Liver (tissue), 9 donors: Measurements from ENCODE around the gene USP21. TPM values are rescaled to one million over a fixed set of nuclear protein-coding genes. Genes with fewer than 3 reads are reported as not detected.
A peak's percentile ranks its signal among the peaks of the same experiment; 100 is the strongest.

ENCODE experiments used
- DNase-seq: peaks from one replicate; pipeline ENCODE4 v3.0.0-alpha.2; 2017; ENCODE audit warnings: low spot score
- H3K27ac ChIP-seq, 2 donors: one replicate each; pipeline ENCODE4 v1.7.0; 2013; ENCODE audit warnings: inconsistent platforms in 2 of 2, low read length in 2 of 2, control low read depth in 1 of 2, low read depth in 1 of 2, mild to moderate bottlenecking in 1 of 2
- H3K27me3 ChIP-seq, 4 donors: one replicate each; pipeline versions ENCODE4 v1.6.1 to v1.7.0; 2013; ENCODE audit warnings: low read length in 3 of 4, inconsistent platforms in 1 of 4, mild to moderate bottlenecking in 1 of 4, moderate library complexity in 1 of 4; ENCODE audit not compliant: control insufficient read depth in 4 of 4, insufficient read depth in 4 of 4
- H3K36me3 ChIP-seq, 4 donors: one replicate each; pipeline versions ENCODE4 v1.6.1 to v1.7.0; 2013; ENCODE audit warnings: low read length in 3 of 4, mild to moderate bottlenecking in 3 of 4, low read depth in 1 of 4, moderate library complexity in 1 of 4; ENCODE audit not compliant: control insufficient read depth in 4 of 4, insufficient read depth in 3 of 4
- H3K4me1 ChIP-seq, 4 donors: one replicate each; pipeline versions ENCODE4 v1.6.1 to v1.7.0; 2013; ENCODE audit warnings: low read length in 3 of 4, mild to moderate bottlenecking in 3 of 4, moderate library complexity in 1 of 4; ENCODE audit not compliant: control insufficient read depth in 4 of 4, insufficient read depth in 4 of 4
- H3K4me3 ChIP-seq, 3 donors: one replicate each; pipeline versions ENCODE4 v1.6.1 to v1.7.0; 2013; ENCODE audit warnings: low read length in 3 of 3, control low read depth in 1 of 3, low read depth in 1 of 3, mild to moderate bottlenecking in 1 of 3
- H3K9ac ChIP-seq, 2 donors: one replicate each; pipeline ENCODE4 v1.7.0; 2013; ENCODE audit warnings: low read length in 2 of 2, mild to moderate bottlenecking in 2 of 2, moderate library complexity in 2 of 2, control low read depth in 1 of 2, low read depth in 1 of 2
- H3K9me3 ChIP-seq, 4 donors: one replicate each; pipeline versions ENCODE4 v1.6.1 to v1.7.0; 2013; ENCODE audit warnings: low read length in 3 of 4; ENCODE audit not compliant: control insufficient read depth in 4 of 4
- ATF3 ChIP-seq: IDR thresholded peaks from 2 replicates; pipeline ENCODE4 v1.6.1; 2016; ENCODE audit warnings: antibody characterized with exemption
- CTCF ChIP-seq: fragments of 150-350 bp; IDR thresholded peaks from 2 replicates; pipeline ENCODE4 v1.5.1; 2017; ENCODE audit warnings: improper control_type of control experiment, low read depth, low read length; ENCODE audit not compliant: missing input control
- EGR1 ChIP-seq, 2 donors: IDR thresholded peaks; 2 replicates each; pipeline ENCODE4 v1.6.1; 2016 to 2018; ENCODE audit warnings: antibody characterized with exemption in 2 of 2, low read depth in 2 of 2
- FOXA1 ChIP-seq: IDR thresholded peaks from 2 replicates; pipeline ENCODE4 v1.6.1; 2016; ENCODE audit warnings: antibody characterized with exemption
- FOXA2 ChIP-seq: IDR thresholded peaks from 2 replicates; pipeline ENCODE4 v1.6.1; 2016; ENCODE audit warnings: antibody characterized with exemption
- GABPA ChIP-seq, 2 donors: IDR thresholded peaks in 1 of 2; conservative IDR thresholded peaks in 1 of 2; 2 replicates each; pipeline ENCODE4 v1.6.1; 2016; ENCODE audit warnings: antibody characterized with exemption in 2 of 2, mild to moderate bottlenecking in 1 of 2, moderate library complexity in 1 of 2
- HNF4A ChIP-seq, 2 donors: conservative IDR thresholded peaks; 2 replicates each; pipeline ENCODE4 v1.6.1; 2016; ENCODE audit warnings: antibody characterized with exemption in 2 of 2, mild to moderate bottlenecking in 2 of 2
- HNF4G ChIP-seq: IDR thresholded peaks from 2 replicates; pipeline ENCODE4 v1.6.1; 2016; ENCODE audit warnings: antibody characterized with exemption
- JUND ChIP-seq, 2 donors: IDR thresholded peaks; 2 replicates each; pipeline ENCODE4 v1.6.1; 2016; ENCODE audit warnings: antibody characterized with exemption in 2 of 2
- MAX ChIP-seq: IDR thresholded peaks from 2 replicates; pipeline ENCODE4 v1.6.1; 2016; ENCODE audit warnings: antibody characterized with exemption
- NR2F2 ChIP-seq: IDR thresholded peaks from 2 replicates; pipeline ENCODE4 v1.6.1; 2016; ENCODE audit warnings: antibody characterized with exemption
- RAD21 ChIP-seq, 2 donors: IDR thresholded peaks; 2 replicates each; pipeline ENCODE4 v1.6.1; 2016; ENCODE audit warnings: antibody characterized with exemption in 2 of 2, mild to moderate bottlenecking in 2 of 2
- REST ChIP-seq: IDR thresholded peaks from 2 replicates; pipeline ENCODE4 v1.6.1; 2016; ENCODE audit warnings: antibody characterized with exemption, mild to moderate bottlenecking
- RXRA ChIP-seq, 2 donors: IDR thresholded peaks; 2 replicates each; pipeline ENCODE4 v1.6.1; 2017 to 2018; ENCODE audit warnings: antibody characterized with exemption in 2 of 2, mild to moderate bottlenecking in 1 of 2
- SP1 ChIP-seq: IDR thresholded peaks from 2 replicates; pipeline ENCODE4 v1.6.1; 2018; ENCODE audit warnings: antibody characterized with exemption, mild to moderate bottlenecking
- TAF1 ChIP-seq: conservative IDR thresholded peaks from 2 replicates; pipeline ENCODE4 v1.6.1; 2016; ENCODE audit warnings: antibody characterized with exemption, mild to moderate bottlenecking
- YY1 ChIP-seq: IDR thresholded peaks from 2 replicates; pipeline ENCODE4 v1.6.1; 2016; ENCODE audit warnings: antibody characterized with exemption, mild to moderate bottlenecking
- ZBTB33 ChIP-seq: IDR thresholded peaks from 2 replicates; pipeline ENCODE4 v1.6.1; 2016; ENCODE audit warnings: antibody characterized with exemption
- WGBS: extraction: QIAGEN DNeasy Blood & Tissue Kit; methylation state at CpG from one replicate; pipeline ENCODE4 v1.1.7; 2013; 5-methylcytosine and 5-hydroxymethylcytosine counted together
- polyA plus RNA-seq, 2 donors: library from polyadenylated mRNA; stranded (reverse) in 1 of 2; unstranded in 1 of 2; fragments of 200-250 nt in 1 of 2; fragments of >200 nt in 1 of 2; fragmentation: Nextera tagmentation in 1 of 2; extraction: Ambion mirVana in 1 of 2; gene quantifications; one replicate each; pipeline versions ENCODE4 v1.2.1 to v1.2.3, GENCODE V29; 2013 to 2015
- total RNA-seq, 2 donors: library from RNA; depleted of rRNA; stranded (reverse); fragments of >200 nt; gene quantifications; one replicate each; pipeline ENCODE4 v1.2.3, GENCODE V29; 2014
- donor health status: healthy.
- donor health status: healthy.
- donor health status: healthy.
- donor health status: healthy.
- donor health status: healthy.

USP21 gene
- total and polyA plus RNA-seq, 4 donors: 4.1 to 9.0 (median 6.5) TPM

- Histone ChIP-seq H3K9me3 (no peaks in the 10 kb centered on the region), H3K4me1 (peaks cover 0 to 31% (median 26%) of the 10 kb centered on the region in 4 donors), H3K9ac (peak within 1 kb of the TSS; percentile 82 to 96), H3K36me3 (peaks cover 0 to 23% (median 15%) of the 10 kb centered on the region in 4 donors), H3K4me3 (peak within 1 kb of the TSS; percentile 70 to 98 (median 80)), H3K27me3 (no peaks in the 10 kb centered on the region), H3K27ac (peak within 1 kb of the TSS; percentile 92 to 95)
- peak; percentile 99 for DNase-seq
- TF ChIP-seq RAD21 (IDR thresholded peaks at IDR 0.05) (peak; percentile 47 to 55), FOXA2 (no peak), EGR1 (IDR thresholded peaks at IDR 0.05; ENCODE audit: low read depth in 2 of 2) (peak; percentile 87 to 94), FOXA1 (no peak), CTCF (peak; percentile 19), ATF3 (no peak), ZBTB33 (no peak), TAF1 (no peak), HNF4A (conservative IDR thresholded peaks at IDR 0.05) (peak; percentile 13 to 43), MAX (peak; percentile 77), HNF4G (no peak), REST (peak; percentile 8), YY1 (peak; percentile 99), SP1 (peak; percentile 69), NR2F2 (peak; percentile 39), GABPA (IDR thresholded peaks at IDR 0.05 in 1 of 2, conservative IDR thresholded peaks at IDR 0.05 in 1 of 2) (no peak), RXRA (IDR thresholded peaks at IDR 0.05) (peak; percentile 66 to 70), JUND (IDR thresholded peaks at IDR 0.05) (no peak)
- WGBS: 1% methylated on average over 50 of the region's 50 CpGs
Observed at GRCh38 chr1:161177112-161177935, 18.0 kb downstream of the USP21 start, which contains the start of gene B4GALT3. Gene B4GALT3 (minus strand): TSS chr1:161177507. CDS start chr1:161176060, 1,447 bp downstream.
